ENCODE data around the gene DPH2.

DNA sequence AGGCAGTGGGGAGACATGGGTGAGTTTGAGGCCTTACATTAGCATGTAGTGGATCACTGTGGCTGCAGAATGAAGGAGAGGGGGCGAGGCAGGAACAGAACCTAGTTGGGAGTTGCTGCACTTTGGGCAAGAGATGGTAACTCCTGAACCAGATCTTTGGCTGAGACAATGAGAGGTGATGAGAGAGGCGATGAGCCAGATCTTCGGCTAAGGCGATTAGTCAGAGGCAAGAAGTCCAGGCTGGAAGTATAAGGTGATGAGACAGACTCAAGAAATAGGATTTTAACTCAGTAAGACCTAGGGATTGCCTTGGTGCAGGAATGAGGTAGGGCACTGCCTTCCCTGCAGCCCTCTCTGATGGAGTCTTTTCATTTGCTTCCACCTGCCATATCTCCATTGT lies 45.3 kb upstream of the DPH2 start:
- TF ChIP-seq, protein P1, sequence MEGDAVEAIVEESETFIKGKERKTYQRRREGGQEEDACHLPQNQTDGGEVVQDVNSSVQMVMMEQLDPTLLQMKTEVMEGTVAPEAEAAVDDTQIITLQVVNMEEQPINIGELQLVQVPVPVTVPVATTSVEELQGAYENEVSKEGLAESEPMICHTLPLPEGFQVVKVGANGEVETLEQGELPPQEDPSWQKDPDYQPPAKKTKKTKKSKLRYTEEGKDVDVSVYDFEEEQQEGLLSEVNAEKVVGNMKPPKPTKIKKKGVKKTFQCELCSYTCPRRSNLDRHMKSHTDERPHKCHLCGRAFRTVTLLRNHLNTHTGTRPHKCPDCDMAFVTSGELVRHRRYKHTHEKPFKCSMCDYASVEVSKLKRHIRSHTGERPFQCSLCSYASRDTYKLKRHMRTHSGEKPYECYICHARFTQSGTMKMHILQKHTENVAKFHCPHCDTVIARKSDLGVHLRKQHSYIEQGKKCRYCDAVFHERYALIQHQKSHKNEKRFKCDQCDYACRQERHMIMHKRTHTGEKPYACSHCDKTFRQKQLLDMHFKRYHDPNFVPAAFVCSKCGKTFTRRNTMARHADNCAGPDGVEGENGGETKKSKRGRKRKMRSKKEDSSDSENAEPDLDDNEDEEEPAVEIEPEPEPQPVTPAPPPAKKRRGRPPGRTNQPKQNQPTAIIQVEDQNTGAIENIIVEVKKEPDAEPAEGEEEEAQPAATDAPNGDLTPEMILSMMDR (IDR thresholded peaks at IDR 0.05), result no peak
- no peak for TF ChIP-seq POLR2A (IDR thresholded peaks at IDR 0.05)

Data from thyroid gland (tissue), 4 donors.